GM12878 (cell line): ENCODE data around the gene MARCHF6.

Experiments
- BMI1 ChIP-seq: fragments of 450-650 bp; IDR thresholded peaks from 2 replicates; pipeline ENCODE4 v1.6.1; 2016; ENCODE audit warnings: mild to moderate bottlenecking, moderate library complexity, borderline replicate concordance
- CBX3 ChIP-seq: fragments of 200-600 bp; sonication (generic); IDR thresholded peaks from 2 replicates; pipeline ENCODE4 v1.6.1; 2016; ENCODE audit warnings: low read depth, borderline replicate concordance
- IKZF2 ChIP-seq, 2 experiments: fragments of 450-650 bp; IDR thresholded peaks; 2 replicates each; pipeline ENCODE4 v1.6.1; 2017; ENCODE audit warnings: mild to moderate bottlenecking in 2 of 2, moderate library complexity in 2 of 2
- POLR2AphosphoS5 ChIP-seq: IDR thresholded peaks from 2 replicates; pipeline ENCODE4 v1.6.1; 2011; ENCODE audit warnings: mild to moderate bottlenecking, low read length, inconsistent platforms
- SMAD1 ChIP-seq: fragments of 450-650 bp; IDR thresholded peaks from 2 replicates; pipeline ENCODE4 v1.6.1; 2018; ENCODE audit warnings: mild to moderate bottlenecking, low read depth; ENCODE audit not compliant: partially characterized antibody
- ZNF274 ChIP-seq: IDR thresholded peaks from one replicate; pipeline ENCODE4 v1.8.0; 2011; ENCODE audit not compliant: insufficient read length, insufficient read depth
- TF ChIP-seq, protein P1 (sequence below), 3 experiments: IDR thresholded peaks in 2 of 3; conservative IDR thresholded peaks in 1 of 3; 2 replicates each; pipeline ENCODE4 v1.5.1; 2011; ENCODE audit warnings: low read depth in 3 of 3, low read length in 3 of 3, mild to moderate bottlenecking in 3 of 3, control low read depth in 2 of 3, moderate library complexity in 2 of 3, inconsistent platforms in 1 of 3, mixed read lengths in 1 of 3; ENCODE audit not compliant: control insufficient read depth in 2 of 3, insufficient read depth in 1 of 3; ENCODE audit errors: extremely low read depth in 1 of 3
- TF ChIP-seq, protein P2 (sequence below): IDR thresholded peaks from 2 replicates; pipeline ENCODE4 v1.6.1; 2012; ENCODE audit warnings: low read depth, low read length, improper control_type of control experiment
- TF ChIP-seq, protein P3 (sequence below): fragments of 450-650 bp; IDR thresholded peaks from 2 replicates; pipeline ENCODE4 v1.6.1; 2017; ENCODE audit warnings: mild to moderate bottlenecking, low read depth, inconsistent platforms; ENCODE audit not compliant: poor library complexity, severe bottlenecking
- TF ChIP-seq, protein P4 (sequence below): fragments of 450-650 bp; conservative IDR thresholded peaks from 2 replicates; pipeline ENCODE4 v1.6.1; 2017; ENCODE audit warnings: mild to moderate bottlenecking, moderate library complexity

DNA sequence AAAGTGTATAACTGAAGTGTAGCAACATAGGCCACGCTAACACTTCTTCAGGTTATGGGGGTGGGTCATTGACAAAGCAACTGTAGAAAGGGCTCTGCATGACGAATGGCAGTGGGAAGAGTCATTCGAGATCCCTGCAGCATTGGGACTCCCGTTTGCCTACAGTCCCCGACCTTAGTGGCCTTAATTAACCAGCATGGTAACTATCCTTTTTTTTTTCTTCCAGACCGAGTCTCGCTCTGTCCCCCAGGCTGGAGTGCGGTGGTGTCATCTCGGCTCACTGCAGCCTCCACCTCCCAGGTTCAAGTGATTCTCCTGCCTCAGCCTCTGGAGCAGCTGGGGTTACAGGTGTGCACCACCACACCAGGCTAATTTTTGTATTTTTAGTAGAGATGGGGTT, 31.6 kb upstream of the MARCHF6 start:
- TF ChIP-seq, protein P1, sequence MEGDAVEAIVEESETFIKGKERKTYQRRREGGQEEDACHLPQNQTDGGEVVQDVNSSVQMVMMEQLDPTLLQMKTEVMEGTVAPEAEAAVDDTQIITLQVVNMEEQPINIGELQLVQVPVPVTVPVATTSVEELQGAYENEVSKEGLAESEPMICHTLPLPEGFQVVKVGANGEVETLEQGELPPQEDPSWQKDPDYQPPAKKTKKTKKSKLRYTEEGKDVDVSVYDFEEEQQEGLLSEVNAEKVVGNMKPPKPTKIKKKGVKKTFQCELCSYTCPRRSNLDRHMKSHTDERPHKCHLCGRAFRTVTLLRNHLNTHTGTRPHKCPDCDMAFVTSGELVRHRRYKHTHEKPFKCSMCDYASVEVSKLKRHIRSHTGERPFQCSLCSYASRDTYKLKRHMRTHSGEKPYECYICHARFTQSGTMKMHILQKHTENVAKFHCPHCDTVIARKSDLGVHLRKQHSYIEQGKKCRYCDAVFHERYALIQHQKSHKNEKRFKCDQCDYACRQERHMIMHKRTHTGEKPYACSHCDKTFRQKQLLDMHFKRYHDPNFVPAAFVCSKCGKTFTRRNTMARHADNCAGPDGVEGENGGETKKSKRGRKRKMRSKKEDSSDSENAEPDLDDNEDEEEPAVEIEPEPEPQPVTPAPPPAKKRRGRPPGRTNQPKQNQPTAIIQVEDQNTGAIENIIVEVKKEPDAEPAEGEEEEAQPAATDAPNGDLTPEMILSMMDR (IDR thresholded peaks at IDR 0.05 in 2 of 3, conservative IDR thresholded peaks at IDR 0.05 in 1 of 3; ENCODE audit: control insufficient read depth in 2 of 3, extremely low read depth in 1 of 3, insufficient read depth in 1 of 3, low read depth in 3 of 3, low read length in 3 of 3) = no peak
- TF ChIP-seq, protein P2, sequence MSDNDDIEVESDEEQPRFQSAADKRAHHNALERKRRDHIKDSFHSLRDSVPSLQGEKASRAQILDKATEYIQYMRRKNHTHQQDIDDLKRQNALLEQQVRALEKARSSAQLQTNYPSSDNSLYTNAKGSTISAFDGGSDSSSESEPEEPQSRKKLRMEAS = no peak
- TF ChIP-seq BMI1 = no peak
- TF ChIP-seq ZNF274 = no peak
- no peak for TF ChIP-seq SMAD1
- no peak for TF ChIP-seq IKZF2 (IDR thresholded peaks at IDR 0.05)
- TF ChIP-seq, protein P3, sequence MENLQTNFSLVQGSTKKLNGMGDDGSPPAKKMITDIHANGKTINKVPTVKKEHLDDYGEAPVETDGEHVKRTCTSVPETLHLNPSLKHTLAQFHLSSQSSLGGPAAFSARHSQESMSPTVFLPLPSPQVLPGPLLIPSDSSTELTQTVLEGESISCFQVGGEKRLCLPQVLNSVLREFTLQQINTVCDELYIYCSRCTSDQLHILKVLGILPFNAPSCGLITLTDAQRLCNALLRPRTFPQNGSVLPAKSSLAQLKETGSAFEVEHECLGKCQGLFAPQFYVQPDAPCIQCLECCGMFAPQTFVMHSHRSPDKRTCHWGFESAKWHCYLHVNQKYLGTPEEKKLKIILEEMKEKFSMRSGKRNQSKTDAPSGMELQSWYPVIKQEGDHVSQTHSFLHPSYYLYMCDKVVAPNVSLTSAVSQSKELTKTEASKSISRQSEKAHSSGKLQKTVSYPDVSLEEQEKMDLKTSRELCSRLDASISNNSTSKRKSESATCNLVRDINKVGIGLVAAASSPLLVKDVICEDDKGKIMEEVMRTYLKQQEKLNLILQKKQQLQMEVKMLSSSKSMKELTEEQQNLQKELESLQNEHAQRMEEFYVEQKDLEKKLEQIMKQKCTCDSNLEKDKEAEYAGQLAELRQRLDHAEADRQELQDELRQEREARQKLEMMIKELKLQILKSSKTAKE = no peak
- no peak for TF ChIP-seq CBX3
- TF ChIP-seq POLR2AphosphoS5 = no peak
- TF ChIP-seq, protein P4, sequence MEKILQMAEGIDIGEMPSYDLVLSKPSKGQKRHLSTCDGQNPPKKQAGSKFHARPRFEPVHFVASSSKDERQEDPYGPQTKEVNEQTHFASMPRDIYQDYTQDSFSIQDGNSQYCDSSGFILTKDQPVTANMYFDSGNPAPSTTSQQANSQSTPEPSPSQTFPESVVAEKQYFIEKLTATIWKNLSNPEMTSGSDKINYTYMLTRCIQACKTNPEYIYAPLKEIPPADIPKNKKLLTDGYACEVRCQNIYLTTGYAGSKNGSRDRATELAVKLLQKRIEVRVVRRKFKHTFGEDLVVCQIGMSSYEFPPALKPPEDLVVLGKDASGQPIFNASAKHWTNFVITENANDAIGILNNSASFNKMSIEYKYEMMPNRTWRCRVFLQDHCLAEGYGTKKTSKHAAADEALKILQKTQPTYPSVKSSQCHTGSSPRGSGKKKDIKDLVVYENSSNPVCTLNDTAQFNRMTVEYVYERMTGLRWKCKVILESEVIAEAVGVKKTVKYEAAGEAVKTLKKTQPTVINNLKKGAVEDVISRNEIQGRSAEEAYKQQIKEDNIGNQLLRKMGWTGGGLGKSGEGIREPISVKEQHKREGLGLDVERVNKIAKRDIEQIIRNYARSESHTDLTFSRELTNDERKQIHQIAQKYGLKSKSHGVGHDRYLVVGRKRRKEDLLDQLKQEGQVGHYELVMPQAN = no peak
